H1 (cell line): ENCODE data around the gene GBE1. TPM values are rescaled to one million over a fixed set of nuclear protein-coding genes. Genes with fewer than 3 reads are reported as not detected.
"Not testable (repeated sequence)": the region's sequence is repeated elsewhere in the genome, so short reads cannot be mapped to it uniquely, and the experiment has no call there.

Source experiments
- CTCF ChIA-PET: fragments of 300-600 bp; sonication (Branson Sonifier 250); formaldehyde crosslinking; loops from one replicate; lab custom pipeline; 2021; ENCODE audit not compliant: partially characterized antibody; lab: Charles Lee
- POLR2A ChIA-PET: fragments of 300-600 bp; sonication (Branson Sonifier 250); formaldehyde crosslinking; loops from one replicate; lab custom pipeline; 2021; ENCODE audit warnings: inconsistent platforms; ENCODE audit not compliant: partially characterized antibody; lab: Charles Lee
- DNase-seq, 2 experiments: peaks; one replicate each; pipeline versions ENCODE4 v3.0.0 to v3.0.0-alpha.2; 2010 to 2022; ENCODE audit warnings: low spot score in 2 of 2, low read depth in 1 of 2, mixed read lengths in 1 of 2
- FAIRE-seq: peaks from 2 replicates; lab custom pipeline; 2011; peaks lifted over from hg19 to GRCh38; lab: Jason Lieb, UNC
- H2AFZ ChIP-seq: 2 replicates; pipeline ENCODE4 v1.8.1; 2012; ENCODE audit warnings: low read length, inconsistent platforms
- H2AK5ac ChIP-seq: 2 replicates; pipeline ENCODE4 v1.6.1; 2013; ENCODE audit warnings: low read depth, low read length
- H2BK120ac ChIP-seq: replicated peaks from 2 replicates; pipeline ENCODE3; 2013; ENCODE audit warnings: low read depth, low read length, inconsistent platforms
- H2BK12ac ChIP-seq: 2 replicates; pipeline ENCODE4 v1.6.1; 2013; ENCODE audit warnings: low read depth, low read length
- H2BK15ac ChIP-seq: 2 replicates; pipeline ENCODE4 v1.6.1; 2013; ENCODE audit warnings: low read length
- H2BK20ac ChIP-seq: 2 replicates; pipeline ENCODE4 v1.6.1; 2013; ENCODE audit warnings: low read length
- H2BK5ac ChIP-seq: 2 replicates; pipeline ENCODE4 v1.6.1; 2013; ENCODE audit warnings: low read depth, low read length
- H3K14ac ChIP-seq: 2 replicates; pipeline ENCODE4 v1.6.1; 2013; ENCODE audit warnings: inconsistent platforms; ENCODE audit not compliant: insufficient read length
- H3K18ac ChIP-seq: 2 replicates; pipeline ENCODE4 v1.6.1; 2013; ENCODE audit warnings: low read length; ENCODE audit errors: extremely low read depth
- H3K23ac ChIP-seq: 2 replicates; pipeline ENCODE4 v1.6.1; 2013; ENCODE audit warnings: inconsistent platforms; ENCODE audit not compliant: insufficient read length
- H3K23me2 ChIP-seq: 2 replicates; pipeline ENCODE4 v1.6.1; 2013; ENCODE audit warnings: low read depth, low read length
- H3K27ac ChIP-seq: 2 replicates; pipeline ENCODE4 v1.6.1; 2011; ENCODE audit warnings: low read depth, low read length, inconsistent platforms
- H3K27me3 ChIP-seq, 4 experiments: replicated peaks in 1 of 4; 1 replicate in 1 of 4; 2 replicates in 3 of 4; pipeline versions ENCODE4 v1.6.1 to v1.8.1; 2011 to 2013; ENCODE audit warnings: low read length in 3 of 4, mild to moderate bottlenecking in 3 of 4, inconsistent platforms in 2 of 4, mixed read lengths in 2 of 4, moderate library complexity in 1 of 4; ENCODE audit not compliant: control insufficient read depth in 3 of 4, insufficient read depth in 3 of 4; ENCODE audit errors: extremely low read depth in 1 of 4
- H3K36me3 ChIP-seq, 4 experiments: 2 replicates each; pipeline versions ENCODE4 v1.6.1 to v1.8.1; 2011 to 2013; ENCODE audit warnings: mild to moderate bottlenecking in 4 of 4, low read length in 3 of 4, moderate library complexity in 2 of 4, control low read depth in 1 of 4, inconsistent platforms in 1 of 4; ENCODE audit not compliant: insufficient read depth in 4 of 4, control insufficient read depth in 2 of 4
- H3K4ac ChIP-seq: replicated peaks from 2 replicates; pipeline ENCODE3; 2013; ENCODE audit warnings: low read length, low read depth, mixed read lengths, inconsistent platforms; ENCODE audit not compliant: insufficient read length
- H3K4me1 ChIP-seq, 4 experiments: replicated peaks in 1 of 4; 1 replicate in 1 of 4; 2 replicates in 3 of 4; pipeline versions ENCODE4 v1.6.1 to v1.8.1; 2011 to 2013; ENCODE audit warnings: low read length in 3 of 4, inconsistent platforms in 2 of 4, mixed read lengths in 1 of 4; ENCODE audit not compliant: insufficient read depth in 4 of 4, control insufficient read depth in 3 of 4
- H3K4me2 ChIP-seq, 2 experiments: 2 replicates each; pipeline versions ENCODE4 v1.6.1 to v1.8.1; 2011 to 2013; ENCODE audit warnings: low read depth in 2 of 2, low read length in 2 of 2, control low read depth in 1 of 2, inconsistent platforms in 1 of 2, mild to moderate bottlenecking in 1 of 2; ENCODE audit not compliant: insufficient read depth in 1 of 2
- H3K4me3 ChIP-seq, 4 experiments: fragments of 200-600, 300-600 bp in 1 of 4; sonication (generic), shearing (Covaris generic), sonication (Bioruptor Twin) in 1 of 4; 2 replicates each; pipeline versions ENCODE4 v1.5.1 to v1.8.1; 2011 to 2016; ENCODE audit warnings: low read length in 4 of 4, low read depth in 3 of 4, control low read depth in 2 of 4, inconsistent platforms in 2 of 4, mild to moderate bottlenecking in 2 of 4, mixed read lengths in 1 of 4, moderate library complexity in 1 of 4; ENCODE audit not compliant: insufficient read depth in 2 of 4; ENCODE audit errors: extremely low read depth in 1 of 4
- H3K56ac ChIP-seq: replicated peaks from 2 replicates; pipeline ENCODE3; 2013; ENCODE audit warnings: low read depth, mild to moderate bottlenecking, mixed read lengths, low read length, inconsistent platforms; ENCODE audit not compliant: insufficient read length
- H3K79me1 ChIP-seq: 2 replicates; pipeline ENCODE4 v1.6.1; 2013; ENCODE audit warnings: low read depth, low read length, control low read depth
- H3K79me2 ChIP-seq, 2 experiments: 2 replicates each; pipeline versions ENCODE4 v1.6.1 to v1.8.1; 2012 to 2013; ENCODE audit warnings: low read length in 2 of 2, mild to moderate bottlenecking in 2 of 2, inconsistent platforms in 1 of 2; ENCODE audit not compliant: insufficient read depth in 2 of 2, control insufficient read depth in 1 of 2
- H3K9ac ChIP-seq, 4 experiments: replicated peaks in 1 of 4; 1 replicate in 1 of 4; 2 replicates in 3 of 4; pipeline versions ENCODE4 v1.6.1 to v1.8.1; 2011 to 2013; ENCODE audit warnings: low read depth in 3 of 4, low read length in 3 of 4, control low read depth in 2 of 4, mild to moderate bottlenecking in 2 of 4, moderate library complexity in 2 of 4, inconsistent platforms in 1 of 4; ENCODE audit errors: extremely low read depth in 1 of 4
- H3K9me3 ChIP-seq, 2 experiments: 2 replicates each; pipeline versions ENCODE4 v1.6.1 to v1.8.1; 2012 to 2013; ENCODE audit warnings: mild to moderate bottlenecking in 2 of 2, moderate library complexity in 2 of 2, control low read depth in 1 of 2, inconsistent platforms in 1 of 2, low read depth in 1 of 2, low read length in 1 of 2, mixed read lengths in 1 of 2; ENCODE audit not compliant: insufficient read depth in 2 of 2
- H4K20me1 ChIP-seq, 2 experiments: replicated peaks in 1 of 2; 2 replicates each; pipeline versions ENCODE3 to v1.8.1; 2011 to 2013; ENCODE audit warnings: inconsistent platforms in 2 of 2, low read length in 2 of 2, mild to moderate bottlenecking in 1 of 2; ENCODE audit not compliant: insufficient read depth in 2 of 2, control insufficient read depth in 1 of 2
- H4K5ac ChIP-seq: 2 replicates; pipeline ENCODE4 v1.6.1; 2013; ENCODE audit warnings: low read length, low read depth, mixed read lengths, inconsistent platforms; ENCODE audit not compliant: insufficient read length
- H4K8ac ChIP-seq: 2 replicates; pipeline ENCODE4 v1.8.0; 2013; ENCODE audit warnings: mild to moderate bottlenecking, moderate library complexity, low read length, inconsistent platforms; ENCODE audit not compliant: insufficient read depth; ENCODE audit errors: extremely low read depth
- H4K91ac ChIP-seq: replicated peaks from 2 replicates; pipeline ENCODE3; 2013; ENCODE audit warnings: low read length, mixed read lengths, inconsistent platforms; ENCODE audit not compliant: insufficient read length
- RAD21 ChIP-seq, 2 experiments: IDR thresholded peaks in 1 of 2; conservative IDR thresholded peaks in 1 of 2; 2 replicates each; pipeline ENCODE4 v1.6.1; 2011; ENCODE audit warnings: low read depth in 2 of 2, low read length in 2 of 2, improper control_type of control experiment in 1 of 2, inconsistent platforms in 1 of 2, mild to moderate bottlenecking in 1 of 2, moderate library complexity in 1 of 2
- RXRA ChIP-seq: IDR thresholded peaks from 2 replicates; pipeline ENCODE4 v1.6.1; 2011; ENCODE audit warnings: low read depth, mild to moderate bottlenecking, low read length, moderate library complexity; ENCODE audit not compliant: insufficient read depth
- WGBS, 2 experiments: shearing (Covaris generic) in 1 of 2; methylation state at CpG; one replicate each; pipeline versions ENCODE4 v1.1.6 to v1.1.7; 2013 to 2015; ENCODE audit warnings: low lambda C conversion rate in 2 of 2, mixed read lengths in 2 of 2, inconsistent platforms in 1 of 2, low coverage in 1 of 2, missing lambda C conversion rate in 1 of 2; ENCODE audit not compliant: insufficient replicate concordance in 2 of 2, insufficient coverage in 1 of 2, insufficient read length in 1 of 2; ENCODE audit errors: extremely low coverage in 1 of 2, missing lambda C conversion rate in 1 of 2; 5-methylcytosine and 5-hydroxymethylcytosine counted together
- polyA plus RNA-seq, 7 experiments: library from polyadenylated mRNA; depleted of rRNA in 3 of 7; stranded (reverse) in 5 of 7; unstranded in 2 of 7; fragments of >200 nt in 5 of 7; fragments of 200-250 nt in 2 of 7; gene quantifications; 1 replicate in 5 of 7; 2 replicates in 1 of 7; 4 replicates in 1 of 7; pipeline versions ENCODE4 v1.2.1 to v1.2.3, GENCODE V29; 2011 to 2013; ENCODE audit warnings: missing spikeins in 2 of 7, mixed read lengths in 2 of 7
- total RNA-seq: library from RNA; stranded (reverse); fragmentation: NEBNext Ultra II Directional; extraction: Animal tissue kit (Norgen Biotek cat#: 25700); gene quantifications from 2 replicates; pipeline ENCODE4 v1.2.1, GENCODE V29; 2021

The GBE1 gene
- total and polyA plus RNA-seq, 2 of the 8 experiments (the other 6 are each of a cell fraction or from before 2014, with no cell fraction given) = 3.3 to 7.3 TPM

DNA sequence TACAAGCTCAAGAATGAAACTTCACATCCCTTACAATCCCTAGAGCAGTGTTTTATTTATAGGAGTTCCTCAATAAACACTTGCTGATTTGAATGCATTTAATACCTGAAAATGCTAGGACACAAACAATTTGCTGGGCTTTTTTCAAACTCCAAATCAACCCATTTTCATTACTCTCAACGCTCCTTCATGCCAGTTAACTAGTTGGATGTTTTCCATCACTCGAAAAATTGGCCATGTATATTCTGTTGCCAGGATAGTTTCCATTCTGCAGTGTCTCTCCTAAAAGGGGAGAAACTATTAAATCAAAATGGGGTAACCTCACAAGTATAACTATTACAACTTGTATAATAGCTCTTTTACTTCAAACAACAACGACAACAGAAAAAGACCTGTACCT lies 1.2 kb downstream of the GBE1 start (continued):
- TF ChIP-seq RAD21 (IDR thresholded peaks at IDR 0.05 in 1 of 2, conservative IDR thresholded peaks at IDR 0.05 in 1 of 2; ENCODE audit: low read depth in 2 of 2, low read length in 2 of 2) = no peak
- no peak for TF ChIP-seq RXRA

DNA sequence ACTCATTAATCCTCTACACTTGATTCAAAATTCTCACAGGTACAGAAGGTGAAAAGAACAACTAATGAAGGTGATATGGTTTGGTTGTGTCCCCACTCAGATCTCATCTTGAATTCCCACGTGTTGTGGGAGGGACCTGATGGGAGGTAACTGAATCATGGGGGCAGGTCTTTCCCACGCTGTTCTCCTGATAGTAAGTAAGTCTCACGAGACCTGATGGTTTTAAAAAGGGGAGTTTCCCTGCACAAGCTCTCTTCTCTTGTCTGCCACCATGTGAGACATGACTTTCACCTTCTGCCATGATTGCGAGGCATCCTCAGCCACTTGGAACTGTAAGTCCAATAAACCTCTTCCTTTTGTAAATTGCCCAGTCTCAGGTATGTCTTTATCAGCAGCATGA lies 2.7 kb downstream of the GBE1 start:
- H4K5ac ChIP-seq, H2BK15ac ChIP-seq, H4K8ac ChIP-seq, H3K27me3 ChIP-seq, H3K4me3 ChIP-seq, H2AK5ac ChIP-seq, H2AFZ ChIP-seq, H3K9me3 ChIP-seq, H4K91ac ChIP-seq, H3K4me2 ChIP-seq, H3K9ac ChIP-seq, H4K20me1 ChIP-seq, H3K23ac ChIP-seq, H3K14ac ChIP-seq, DNase-seq, H3K79me2 ChIP-seq, H3K79me1 ChIP-seq, H2BK12ac ChIP-seq, H3K27ac ChIP-seq, POLR2A ChIA-PET, H3K18ac ChIP-seq, H3K23me2 ChIP-seq, H3K4me1 ChIP-seq, FAIRE-seq, H2BK20ac ChIP-seq, H3K56ac ChIP-seq, H3K36me3 ChIP-seq, H2BK120ac ChIP-seq, H2BK5ac ChIP-seq, CTCF ChIA-PET, H3K4ac ChIP-seq: not testable (repeated sequence)
- 91% methylated on average over 4 of the region's 4 CpGs; no CpG with 5 or more reads in 1 of the 2 experiments for WGBS, 2 experiments
